Cardiac muscle cell (in vitro differentiated cells and primary cell): ENCODE measurements around the gene DHX30. TPM values are rescaled to one million over a fixed set of nuclear protein-coding genes. Genes with fewer than 3 reads are reported as not detected.
A peak's percentile ranks its signal among the peaks of the same experiment; 100 is the strongest.

Experiments
- DNase-seq, 2 donors: peaks; one replicate each; pipeline versions ENCODE4 v3.0.0 to v3.0.0-alpha.2; 2010 to 2017; ENCODE audit warnings: low read depth in 1 of 2, low spot score in 1 of 2
- H3K27ac ChIP-seq: fragments of 200-600 bp; sonication (generic); 2 replicates; pipeline ENCODE4 v1.5.1; 2016
- H3K27me3 ChIP-seq: fragments of 200-600 bp; sonication (generic); 2 replicates; pipeline ENCODE4 v1.6.0; 2016; ENCODE audit warnings: control low read depth
- H3K36me3 ChIP-seq: fragments of 200-600 bp; sonication (generic); 2 replicates; pipeline ENCODE4 v1.5.1; 2016; ENCODE audit warnings: control low read depth
- H3K4me1 ChIP-seq: fragments of 200-600 bp; sonication (generic); 2 replicates; pipeline ENCODE4 v1.8.1; 2017; ENCODE audit warnings: low read depth, mild to moderate bottlenecking, mixed run types
- H3K4me3 ChIP-seq: fragments of 200-600 bp; sonication (generic); 2 replicates; pipeline ENCODE4 v1.5.1; 2016; ENCODE audit warnings: mild to moderate bottlenecking
- H3K9me3 ChIP-seq: fragments of 200-600 bp; sonication (generic); 2 replicates; pipeline ENCODE4 v1.5.1; 2017; ENCODE audit warnings: low read depth, mild to moderate bottlenecking, control low read depth
- polyA plus RNA-seq: library from polyadenylated mRNA; unstranded; fragments of >200 nt; fragmentation: Nextera tagmentation; extraction: Ambion mirVana; gene quantifications from 2 replicates; pipeline ENCODE4 v1.2.1, GENCODE V29; 2016
- total RNA-seq: library from RNA; depleted of rRNA; stranded (reverse); fragments of >200 nt; gene quantifications from 2 replicates; pipeline ENCODE4 v1.2.3, GENCODE V29; 2016
- TF ChIP-seq, protein P1 (sequence below): IDR thresholded peaks from 2 replicates; pipeline ENCODE4 v1.5.1; 2012; ENCODE audit warnings: low read depth, mild to moderate bottlenecking, low read length

Gene DHX30
- total and polyA plus RNA-seq, 2 experiments from 2014 or later: 86.4 to 120 TPM

DNA sequence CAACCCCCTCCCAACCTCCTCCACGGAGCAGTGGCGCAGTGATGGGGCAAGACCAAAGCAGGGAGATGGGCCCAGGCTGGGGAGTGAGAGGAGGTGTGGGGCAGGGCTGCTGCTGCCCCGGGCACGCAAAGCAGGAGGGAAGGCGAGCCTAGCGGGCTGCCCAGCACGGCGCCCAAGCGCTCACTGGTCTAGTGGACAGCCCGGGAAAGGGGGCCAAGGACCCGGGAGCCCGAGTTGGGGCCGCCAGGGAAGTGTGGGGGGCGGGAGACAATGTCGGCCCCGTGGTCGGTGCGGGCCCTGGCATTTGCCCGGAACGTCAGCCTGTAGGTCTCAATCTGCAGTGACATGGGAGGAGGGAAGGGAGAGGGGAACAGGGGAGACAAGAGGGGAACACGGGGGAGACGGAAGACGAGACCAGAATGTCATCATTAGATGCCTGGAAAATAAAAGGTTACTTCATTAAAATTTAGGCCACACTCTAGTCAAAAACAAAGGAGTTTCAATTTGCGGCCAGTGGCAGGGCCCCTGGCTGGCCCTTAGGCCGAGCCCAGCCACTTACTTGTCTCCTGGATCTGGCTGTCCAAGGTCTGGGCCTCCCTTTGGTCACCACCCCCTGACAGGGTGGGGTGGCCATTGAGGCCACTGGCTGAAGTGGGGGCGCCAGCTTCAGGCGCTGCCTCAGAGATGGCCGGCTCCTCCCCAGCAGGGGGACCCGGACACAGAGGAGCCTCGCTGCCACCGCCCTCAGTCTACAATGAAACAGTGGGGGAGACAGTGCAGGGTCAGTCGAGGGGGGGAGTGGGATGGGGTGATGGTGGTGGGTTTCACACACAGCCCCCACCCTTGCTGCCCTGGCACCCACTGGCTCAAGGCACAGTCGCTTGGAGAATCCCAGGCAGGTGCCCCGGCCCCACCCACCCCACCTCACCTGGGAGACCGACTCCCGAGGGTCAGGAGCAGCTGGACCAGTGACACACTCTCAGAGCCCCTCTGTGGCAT, 50.0 kb downstream of the DHX30 start:
- no peaks in the 10 kb centered on the region for H3K9me3 ChIP-seq
- H3K36me3 ChIP-seq: peaks cover 58% of the 10 kb centered on the region
- no peaks in the 10 kb centered on the region for H3K4me1 ChIP-seq
- no peak overlapping the region for H3K4me3 ChIP-seq
- DNase-seq: no peak
- TF ChIP-seq, protein P1, sequence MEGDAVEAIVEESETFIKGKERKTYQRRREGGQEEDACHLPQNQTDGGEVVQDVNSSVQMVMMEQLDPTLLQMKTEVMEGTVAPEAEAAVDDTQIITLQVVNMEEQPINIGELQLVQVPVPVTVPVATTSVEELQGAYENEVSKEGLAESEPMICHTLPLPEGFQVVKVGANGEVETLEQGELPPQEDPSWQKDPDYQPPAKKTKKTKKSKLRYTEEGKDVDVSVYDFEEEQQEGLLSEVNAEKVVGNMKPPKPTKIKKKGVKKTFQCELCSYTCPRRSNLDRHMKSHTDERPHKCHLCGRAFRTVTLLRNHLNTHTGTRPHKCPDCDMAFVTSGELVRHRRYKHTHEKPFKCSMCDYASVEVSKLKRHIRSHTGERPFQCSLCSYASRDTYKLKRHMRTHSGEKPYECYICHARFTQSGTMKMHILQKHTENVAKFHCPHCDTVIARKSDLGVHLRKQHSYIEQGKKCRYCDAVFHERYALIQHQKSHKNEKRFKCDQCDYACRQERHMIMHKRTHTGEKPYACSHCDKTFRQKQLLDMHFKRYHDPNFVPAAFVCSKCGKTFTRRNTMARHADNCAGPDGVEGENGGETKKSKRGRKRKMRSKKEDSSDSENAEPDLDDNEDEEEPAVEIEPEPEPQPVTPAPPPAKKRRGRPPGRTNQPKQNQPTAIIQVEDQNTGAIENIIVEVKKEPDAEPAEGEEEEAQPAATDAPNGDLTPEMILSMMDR: no peak
- H3K27me3 ChIP-seq: no peaks in the 10 kb centered on the region
- H3K27ac ChIP-seq: peak overlapping the region; percentile 75

DNA sequence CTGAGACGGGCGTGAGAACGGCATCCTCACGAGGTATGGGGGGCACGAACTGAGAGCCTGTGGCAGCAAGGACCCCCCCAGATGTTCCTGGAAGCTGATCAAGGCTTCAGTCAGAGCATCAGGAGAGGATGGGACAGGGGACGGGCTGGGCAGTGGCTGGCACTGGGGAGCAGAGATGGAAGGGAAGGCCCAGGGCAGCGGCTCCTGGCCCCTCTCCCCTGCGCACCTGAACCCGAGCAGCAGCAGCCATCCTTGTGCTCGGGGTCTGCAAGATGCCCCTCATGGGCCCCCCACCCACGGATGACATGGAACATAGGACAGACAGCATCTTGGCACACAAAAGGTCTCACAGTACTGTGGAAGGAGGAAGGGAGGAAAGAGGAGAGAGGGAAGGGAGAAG, 51.3 kb downstream of the DHX30 start:
- no peak overlapping the region for H3K4me3 ChIP-seq
- TF ChIP-seq, protein P1: no peak
- H3K9me3 ChIP-seq: no peaks in the 10 kb centered on the region
- no peak overlapping the region for H3K27ac ChIP-seq
- no peaks in the 10 kb centered on the region for H3K4me1 ChIP-seq
- no peak for DNase-seq
- no peaks in the 10 kb centered on the region for H3K27me3 ChIP-seq
- H3K36me3 ChIP-seq: peaks cover 49% of the 10 kb centered on the region

DNA sequence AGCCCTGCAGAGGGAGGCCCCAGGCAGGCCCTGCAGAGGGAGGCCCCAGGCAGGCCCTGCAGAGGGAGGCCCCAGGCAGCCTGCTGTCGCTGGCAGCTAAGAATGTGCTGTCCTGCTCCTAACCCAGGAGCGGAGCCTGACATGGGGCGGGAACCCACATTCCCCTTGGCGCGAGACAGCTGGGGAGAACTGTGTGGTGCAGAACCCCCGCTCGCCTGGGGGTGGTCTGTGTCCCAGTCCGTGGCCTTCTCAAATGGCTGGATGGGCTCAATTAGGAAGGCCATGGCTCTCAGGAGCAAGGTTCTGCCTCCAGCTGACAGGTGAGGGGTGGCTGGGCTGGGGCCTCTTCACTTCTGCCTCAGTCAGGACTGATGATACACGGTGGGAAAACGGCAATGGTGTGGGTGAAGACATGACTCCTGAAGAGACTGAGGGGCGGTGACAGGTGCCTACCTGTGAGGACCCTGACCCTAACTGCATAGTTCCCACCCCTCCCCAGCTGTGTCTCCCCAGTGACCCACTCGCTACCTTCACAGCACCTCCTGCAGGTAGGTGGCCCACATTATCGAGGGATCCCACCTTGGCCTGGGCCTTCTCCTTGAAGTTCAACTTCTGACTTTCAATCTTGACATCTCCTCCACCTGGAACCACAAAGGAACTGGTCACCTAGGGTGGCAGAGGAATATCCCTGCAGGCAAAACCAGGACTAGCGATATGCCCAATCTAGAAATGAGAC, 52.0 kb downstream of the DHX30 start:
- DNase-seq: no peak
- Histone ChIP-seq H3K4me1 (no peaks in the 10 kb centered on the region), H3K27me3 (no peaks in the 10 kb centered on the region), H3K9me3 (no peaks in the 10 kb centered on the region), H3K4me3 (no peak overlapping the region), H3K36me3 (peaks cover 42% of the 10 kb centered on the region), H3K27ac (no peak overlapping the region)
- TF ChIP-seq, protein P1: no peak

DNA sequence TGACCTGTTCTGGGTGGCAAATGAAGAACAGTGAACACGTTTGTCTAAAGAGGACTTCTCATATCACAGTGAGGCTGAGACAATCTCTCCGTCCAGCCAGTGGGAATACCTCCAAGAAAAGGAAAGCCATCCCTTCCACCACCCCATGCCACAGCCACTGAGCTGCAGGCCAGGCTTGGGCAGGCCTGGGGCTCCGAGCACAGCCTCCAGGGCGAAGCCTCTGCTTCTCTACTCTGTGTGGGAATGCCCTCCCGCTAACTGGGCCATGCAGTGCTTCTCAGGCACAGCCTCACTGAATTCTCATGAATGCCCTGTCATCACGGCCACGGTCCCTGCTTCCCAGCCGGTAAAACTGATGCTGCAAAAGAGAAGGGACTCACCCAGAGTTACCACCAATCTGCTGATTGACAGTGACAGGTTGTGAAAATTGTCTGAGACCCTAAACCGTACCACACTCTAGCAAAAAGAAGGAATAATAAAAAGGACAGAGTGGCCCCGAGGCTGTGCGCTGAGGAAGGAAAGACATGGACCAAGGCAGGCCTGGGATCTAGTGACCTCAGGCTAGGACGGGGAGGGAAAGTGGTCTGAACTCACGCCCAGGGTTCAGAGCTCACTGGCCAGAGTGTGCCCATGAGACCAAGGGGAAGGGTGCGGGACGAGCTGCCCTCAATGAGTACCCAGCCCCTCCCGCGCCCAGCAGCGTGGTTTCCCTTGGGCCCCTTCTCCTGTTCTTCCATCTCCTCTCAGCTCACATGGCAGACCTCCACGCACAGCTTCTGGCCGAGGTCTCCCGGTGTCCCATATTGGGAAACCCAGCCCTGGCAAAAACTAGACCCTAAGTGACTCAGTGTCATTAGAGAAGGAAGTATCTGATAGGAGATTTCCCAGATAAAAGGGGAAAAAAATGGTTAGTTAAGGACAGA, 52.8 kb downstream of the DHX30 start:
- Histone ChIP-seq H3K9me3 (no peaks in the 10 kb centered on the region), H3K27ac (no peak overlapping the region), H3K4me1 (no peaks in the 10 kb centered on the region), H3K4me3 (no peak overlapping the region), H3K36me3 (peaks cover 34% of the 10 kb centered on the region), H3K27me3 (no peaks in the 10 kb centered on the region)
- TF ChIP-seq, protein P1: no peak
- no peak for DNase-seq

DNA sequence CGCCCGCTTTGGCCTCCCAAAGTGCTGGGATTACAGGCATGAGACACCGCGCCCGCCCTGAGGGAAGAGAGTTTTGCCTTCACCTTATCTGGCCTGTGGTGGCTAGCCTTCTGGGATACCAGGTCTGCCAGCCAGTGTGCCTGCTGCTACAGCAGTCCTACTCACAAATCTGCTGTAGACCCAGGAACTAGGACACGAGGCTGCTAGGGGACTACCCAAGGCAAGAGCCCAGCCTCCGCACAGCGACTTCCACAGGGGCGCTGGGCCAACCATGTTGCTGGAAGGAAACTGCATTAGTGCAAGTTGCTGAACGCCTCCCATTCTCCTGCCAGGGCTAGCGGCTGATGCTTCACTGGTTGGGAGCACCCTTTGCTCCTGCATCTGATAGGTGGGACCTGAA, 53.7 kb downstream of the DHX30 start:
- Histone ChIP-seq H3K27ac (no peak overlapping the region), H3K4me3 (no peak overlapping the region), H3K36me3 (peaks cover 34% of the 10 kb centered on the region), H3K4me1 (no peaks in the 10 kb centered on the region), H3K9me3 (no peaks in the 10 kb centered on the region), H3K27me3 (no peaks in the 10 kb centered on the region)
- DNase-seq: no peak
- TF ChIP-seq, protein P1: no peak
